A673 (cell line): ENCODE measurements around the gene AMZ2. TPM values are rescaled to one million over a fixed set of nuclear protein-coding genes. Genes with fewer than 3 reads are reported as not detected.

ENCODE experiments used
- BruUV-seq: library from RNA; stranded (reverse); fragments of 400-500 nt; replicated peaks from 2 replicates; lab custom pipeline; 2021; lab: Mats Ljungman, UMichigan
- CTCF ChIA-PET: fragments of 300-600 bp; sonication (Branson Sonifier 250); formaldehyde crosslinking; loops from one replicate; lab custom pipeline; 2022; ENCODE audit warnings: antibody characterized with exemption; lab: Charles Lee
- POLR2A ChIA-PET: fragments of 300-600 bp; sonication (Branson Sonifier 250); formaldehyde crosslinking; loops from one replicate; lab custom pipeline; 2022; ENCODE audit warnings: antibody characterized with exemption; ENCODE audit not compliant: low non-redundant PET; lab: Charles Lee
- DNase-seq: peaks from one replicate; pipeline ENCODE4 v3.0.0-alpha.2; 2015; ENCODE audit warnings: low spot score
- H3K27ac ChIP-seq: fragments of 200-600 bp; sonication (generic); 2 replicates; pipeline ENCODE4 v1.5.1; 2016; ENCODE audit warnings: mixed run types, low read depth, mild to moderate bottlenecking, mixed read lengths, antibody characterized with exemption, low read length; ENCODE audit not compliant: poor library complexity, severe bottlenecking
- H3K27me3 ChIP-seq: fragments of 200-600 bp; sonication (generic); replicated peaks from 2 replicates; pipeline ENCODE4 v1.6.1; 2017; ENCODE audit warnings: mixed run types, low read depth, mild to moderate bottlenecking, mixed read lengths, antibody characterized with exemption, low read length; ENCODE audit not compliant: insufficient read depth, poor library complexity
- H3K36me3 ChIP-seq: fragments of 200-600 bp; sonication (generic); 2 replicates; pipeline ENCODE4 v1.6.1; 2016; ENCODE audit warnings: mixed run types, mild to moderate bottlenecking, mixed read lengths, antibody characterized with exemption, low read length; ENCODE audit not compliant: insufficient read depth, poor library complexity, severe bottlenecking
- H3K4me1 ChIP-seq: fragments of 200-600 bp; sonication (generic); 2 replicates; pipeline ENCODE4 v1.6.1; 2017; ENCODE audit warnings: mixed run types, mild to moderate bottlenecking, mixed read lengths, antibody characterized with exemption, low read length; ENCODE audit not compliant: insufficient read depth, poor library complexity, severe bottlenecking
- H3K4me3 ChIP-seq: fragments of 200-600 bp; sonication (generic); 2 replicates; pipeline ENCODE4 v1.5.1; 2016; ENCODE audit warnings: low read depth, mixed run types, mild to moderate bottlenecking, mixed read lengths, low read length; ENCODE audit not compliant: poor library complexity, severe bottlenecking
- H3K9me3 ChIP-seq: fragments of 200-600 bp; sonication (generic); 2 replicates; pipeline ENCODE4 v1.6.1; 2016; ENCODE audit warnings: mixed run types, low read depth, mild to moderate bottlenecking, mixed read lengths, antibody characterized with exemption, low read length; ENCODE audit not compliant: poor library complexity, severe bottlenecking
- CTCF ChIP-seq: fragments of 300-800, 200-600 bp; sonication (generic); conservative IDR thresholded peaks from 2 replicates; pipeline ENCODE4 v1.5.1; 2017; ENCODE audit warnings: low read depth, mild to moderate bottlenecking, antibody characterized with exemption, low read length, moderate library complexity, mixed read lengths
- EZH2 ChIP-seq: fragments of 200-600 bp; sonication (generic); IDR thresholded peaks from 2 replicates; pipeline ENCODE4 v1.6.1; 2017; ENCODE audit warnings: borderline replicate concordance, low read depth, mild to moderate bottlenecking, mixed read lengths, antibody characterized with exemption, low read length; ENCODE audit not compliant: poor library complexity, severe bottlenecking
- intact Hi-C: fragments of 100-400 bp; cut with micrococcal nuclease; formaldehyde crosslinking; loops from one replicate; pipeline ENCODE4 v1.10.0; 2022; ENCODE audit not compliant: unreplicated experiment
- total RNA-seq: library from RNA; stranded (reverse); gene quantifications from 2 replicates; pipeline ENCODE4 v1.2.3, GENCODE V29; 2021

AMZ2 gene
- total RNA-seq, 1 experiment from 2014 or later: 80.4 TPM

DNA sequence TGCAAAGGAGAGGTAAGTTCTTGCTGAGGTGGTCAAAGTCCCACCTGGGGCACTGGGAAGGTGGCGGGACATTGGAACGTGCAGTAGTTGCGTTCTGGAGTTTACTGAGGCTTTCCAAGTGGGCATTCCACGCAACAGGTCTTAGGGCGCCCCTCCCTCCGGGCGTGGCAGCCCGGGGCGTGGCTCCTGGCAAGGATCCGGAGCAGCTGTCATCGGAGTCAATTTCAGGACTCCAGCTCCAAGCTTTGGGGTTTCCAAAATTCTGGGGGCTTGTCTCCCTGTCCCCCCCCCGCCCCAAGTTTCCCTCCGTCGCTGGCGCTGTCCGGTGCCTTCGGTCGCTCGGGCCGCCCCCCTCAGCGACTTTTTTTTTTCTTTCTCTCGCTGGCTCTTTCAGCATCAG lies 43.1 kb upstream of the AMZ2 start:
- H3K36me3 ChIP-seq: no peaks in the 10 kb centered on the region
- intact Hi-C loops: loop anchor here (10.0 kb wide), 1 partner anchor 150 kb away; no protein-coding TSS in a partner anchor
- H3K9me3 ChIP-seq: no peaks in the 10 kb centered on the region
- no TSS peak for BruUV-seq
- ChIA-PET POLR2A (no interaction called here), CTCF (interaction anchor here (0.5 kb wide), 1 partner anchor 1404 kb away, joined by 3 read pairs; no protein-coding TSS in a partner anchor)
- H3K27me3 ChIP-seq: peaks cover 10% of the 10 kb centered on the region
- H3K4me3 ChIP-seq: peak overlapping the region; percentile 80
- no peak for TF ChIP-seq CTCF
- no peak for TF ChIP-seq EZH2
- H3K4me1 ChIP-seq: peaks cover 13% of the 10 kb centered on the region
- no peak for DNase-seq
- no peak overlapping the region for H3K27ac ChIP-seq

DNA sequence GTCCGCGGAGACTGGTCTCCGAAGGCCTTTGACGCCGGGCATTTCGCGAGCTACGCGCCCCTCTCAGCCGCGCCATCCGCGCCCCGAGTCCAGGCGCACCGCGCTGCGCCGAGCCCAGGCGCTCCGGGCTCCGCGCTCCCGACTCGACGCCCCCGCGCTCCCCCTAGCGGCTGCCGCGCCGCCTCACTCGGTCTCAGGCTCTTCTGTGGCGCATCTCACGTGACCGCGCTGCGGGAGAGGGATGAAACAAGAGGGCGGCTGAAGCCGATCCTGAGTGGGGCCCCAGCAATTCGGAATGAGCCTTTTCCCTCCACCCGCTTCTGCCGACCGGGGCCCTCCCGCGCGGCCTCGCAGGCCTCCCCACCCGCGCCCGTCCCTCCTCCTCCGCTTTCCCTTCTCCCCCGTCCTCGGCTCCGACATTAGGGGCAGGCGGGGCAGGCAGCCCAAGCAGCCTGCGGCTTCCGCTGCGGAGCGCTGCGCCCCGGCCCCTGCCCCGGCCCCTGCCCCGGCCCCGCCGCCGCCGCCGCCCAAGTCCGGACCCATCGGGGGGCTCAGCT lies 42.5 kb upstream of the AMZ2 start:
- TF ChIP-seq CTCF (peak; percentile 78), EZH2 (no peak)
- peaks cover 8% of the 10 kb centered on the region for H3K4me1 ChIP-seq
- intact Hi-C loops: loop anchor here (10.0 kb wide), 1 partner anchor 151 kb away; no protein-coding TSS in a partner anchor
- DNase-seq: peak; percentile 95
- POLR2A ChIA-PET: no interaction called here
- BruUV-seq: no TSS peak
- H3K27ac ChIP-seq: peak overlapping the region; percentile 48
- H3K4me3 ChIP-seq: peak overlapping the region; percentile 80
- H3K36me3 ChIP-seq: no peaks in the 10 kb centered on the region
- CTCF ChIA-PET: interaction anchor here (0.7 kb wide), 1 partner anchor 252 kb away, joined by 3 read pairs; the partner anchor contains the start of gene WIPI1
- no peaks in the 10 kb centered on the region for H3K9me3 ChIP-seq
- H3K27me3 ChIP-seq: peaks cover 4% of the 10 kb centered on the region

- Histone ChIP-seq H3K4me1 (peaks cover 4% of the 10 kb centered on the region), H3K9me3 (no peaks in the 10 kb centered on the region), H3K27ac (peak overlapping the region; percentile 48), H3K4me3 (peak overlapping the region; percentile 80), H3K36me3 (no peaks in the 10 kb centered on the region), H3K27me3 (no peaks in the 10 kb centered on the region)
- DNase-seq: no peak
- CTCF ChIA-PET: interaction anchor here (0.7 kb wide), 2 partner anchors 32 to 251 kb away, joined by 3 read pairs; partner anchors contain the start of gene WIPI1
- POLR2A ChIA-PET: interaction anchor here (0.7 kb wide), 1 partner anchor 87 kb away, joined by 5 read pairs; no protein-coding TSS in a partner anchor
- TF ChIP-seq EZH2: no peak
- no peak for TF ChIP-seq CTCF
- BruUV-seq: no TSS peak
- intact Hi-C loops: loop anchor here (10.0 kb wide), 1 partner anchor 151 kb away; no protein-coding TSS in a partner anchor
These were observed 41.8 kb upstream of the AMZ2 start for GRCh38 chr17:68205808-68206720.
